GM12864 (cell line): Measurements from ENCODE around the gene CCNE1.
"Not testable (repeated sequence)": the region's sequence is repeated elsewhere in the genome, so short reads cannot be mapped to it uniquely, and the experiment has no call there.

Experiments
- DNase-seq: peaks from one replicate; pipeline ENCODE4 v3.0.0-alpha.2; 2011; ENCODE audit warnings: low read depth
- H3K4me3 ChIP-seq: 2 replicates; pipeline ENCODE4 v1.5.1; 2011; ENCODE audit warnings: mild to moderate bottlenecking, low read depth, low read length, control low read depth
- TF ChIP-seq, protein P1 (sequence below): IDR thresholded peaks from 2 replicates; pipeline ENCODE4 v1.5.1; 2011; ENCODE audit warnings: low read depth, mild to moderate bottlenecking, moderate library complexity, low read length, control low read depth, inconsistent platforms; ENCODE audit errors: missing control alignments

The CCNE1 gene

DNA sequence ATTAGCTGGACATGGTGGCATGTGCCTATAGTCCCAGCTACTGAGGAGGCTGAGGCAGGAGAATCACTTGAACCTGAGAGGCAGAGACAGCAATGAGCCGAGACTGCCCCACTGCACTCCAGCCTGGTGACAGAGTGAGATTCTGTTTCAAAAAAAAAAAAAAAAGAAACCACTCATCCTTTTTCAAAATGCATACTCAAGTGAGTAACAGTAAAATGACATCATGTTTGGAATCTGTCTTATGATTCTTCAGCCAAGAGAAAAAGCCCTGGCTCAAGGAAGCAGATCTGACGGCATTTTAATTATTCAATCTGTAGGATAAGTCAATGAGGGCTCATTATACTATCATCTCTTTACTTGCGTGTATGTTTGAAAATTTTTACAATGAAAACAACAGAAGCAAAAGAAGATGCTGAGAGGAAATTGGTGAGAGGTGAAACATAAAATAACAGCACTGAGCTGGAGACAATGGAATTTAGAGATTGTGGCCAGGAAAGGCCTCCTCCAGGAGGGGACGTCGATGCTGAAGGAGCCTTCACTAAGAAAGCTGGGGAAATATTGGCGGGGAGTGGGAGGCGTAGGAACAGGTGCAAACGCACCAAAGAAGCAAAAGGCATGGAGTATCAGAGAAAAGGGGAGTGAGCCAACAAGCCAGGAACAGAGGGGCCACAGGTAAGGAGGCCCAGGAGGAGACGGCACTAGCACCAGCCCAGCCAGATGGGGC, 12.9 kb upstream of the CCNE1 start:
- DNase-seq, result no peak
- TF ChIP-seq, protein P1, sequence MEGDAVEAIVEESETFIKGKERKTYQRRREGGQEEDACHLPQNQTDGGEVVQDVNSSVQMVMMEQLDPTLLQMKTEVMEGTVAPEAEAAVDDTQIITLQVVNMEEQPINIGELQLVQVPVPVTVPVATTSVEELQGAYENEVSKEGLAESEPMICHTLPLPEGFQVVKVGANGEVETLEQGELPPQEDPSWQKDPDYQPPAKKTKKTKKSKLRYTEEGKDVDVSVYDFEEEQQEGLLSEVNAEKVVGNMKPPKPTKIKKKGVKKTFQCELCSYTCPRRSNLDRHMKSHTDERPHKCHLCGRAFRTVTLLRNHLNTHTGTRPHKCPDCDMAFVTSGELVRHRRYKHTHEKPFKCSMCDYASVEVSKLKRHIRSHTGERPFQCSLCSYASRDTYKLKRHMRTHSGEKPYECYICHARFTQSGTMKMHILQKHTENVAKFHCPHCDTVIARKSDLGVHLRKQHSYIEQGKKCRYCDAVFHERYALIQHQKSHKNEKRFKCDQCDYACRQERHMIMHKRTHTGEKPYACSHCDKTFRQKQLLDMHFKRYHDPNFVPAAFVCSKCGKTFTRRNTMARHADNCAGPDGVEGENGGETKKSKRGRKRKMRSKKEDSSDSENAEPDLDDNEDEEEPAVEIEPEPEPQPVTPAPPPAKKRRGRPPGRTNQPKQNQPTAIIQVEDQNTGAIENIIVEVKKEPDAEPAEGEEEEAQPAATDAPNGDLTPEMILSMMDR, result no peak
- no peak overlapping the region for H3K4me3 ChIP-seq

GRCh38 chr19:29800100-29800825, 11.5 kb upstream of the CCNE1 start:
- no peak overlapping the region for H3K4me3 ChIP-seq
- TF ChIP-seq, protein P1, result no peak
- DNase-seq, result no peak

- not testable (repeated sequence) for H3K4me3 ChIP-seq, DNase-seq
Measured at GRCh38 chr19:29803951-29804350, 7.8 kb upstream of the CCNE1 start.

- peak; percentile 67 for DNase-seq
- TF ChIP-seq, protein P1, result no peak
Measured at GRCh38 chr19:29804493-29804892, 7.3 kb upstream of the CCNE1 start.

DNA sequence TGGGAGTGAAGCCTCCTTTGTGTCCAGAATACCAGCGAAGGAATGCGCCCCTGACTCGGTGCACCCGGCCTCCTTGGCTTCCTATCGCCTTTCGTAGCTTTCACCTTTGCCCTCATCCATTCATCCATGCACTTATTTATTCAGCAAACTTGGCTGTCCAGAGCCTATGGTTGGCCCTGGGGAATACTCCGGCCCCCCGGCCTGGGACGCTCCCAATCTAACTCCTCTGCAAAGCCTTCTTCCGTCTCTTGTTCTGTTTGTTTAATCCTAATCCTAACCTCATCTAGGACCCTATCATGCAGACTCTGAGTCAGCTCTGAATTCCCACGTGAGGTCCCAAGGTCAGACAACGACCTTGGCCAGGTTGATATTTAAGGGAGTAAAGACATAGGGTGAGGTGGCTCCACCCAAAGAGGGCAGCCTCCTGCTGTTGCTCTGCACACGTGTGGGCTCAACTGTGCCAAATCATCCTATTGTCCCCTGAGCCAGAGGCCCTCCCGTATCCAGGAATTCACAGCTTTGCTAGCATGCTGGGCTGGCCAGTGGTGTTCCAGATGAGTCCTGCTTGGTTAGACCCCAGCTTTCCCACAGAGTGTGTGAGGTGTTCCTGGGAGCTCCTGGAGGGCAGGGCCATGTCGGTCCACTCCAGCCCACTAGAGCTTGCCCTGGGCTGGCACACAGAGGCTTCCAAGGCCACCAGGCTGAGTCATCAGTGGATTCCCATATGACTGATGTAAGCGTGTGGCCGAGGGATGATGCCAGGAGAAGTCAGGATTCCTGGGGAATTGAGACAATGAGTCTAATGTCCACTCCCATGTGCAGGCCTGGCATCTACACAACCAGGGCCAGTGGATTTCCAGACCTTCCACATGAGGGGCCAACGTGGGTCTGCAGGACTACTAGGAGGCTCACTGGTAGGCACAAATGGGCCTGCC, 6.5 kb upstream of the CCNE1 start:
- no peak for DNase-seq
- no peak overlapping the region for H3K4me3 ChIP-seq
- TF ChIP-seq, protein P1, result no peak

More at GRCh38 chr19:29804493-29804892, 7.3 kb upstream of the CCNE1 start:
- H3K4me3 ChIP-seq, result no peak overlapping the region

DNA sequence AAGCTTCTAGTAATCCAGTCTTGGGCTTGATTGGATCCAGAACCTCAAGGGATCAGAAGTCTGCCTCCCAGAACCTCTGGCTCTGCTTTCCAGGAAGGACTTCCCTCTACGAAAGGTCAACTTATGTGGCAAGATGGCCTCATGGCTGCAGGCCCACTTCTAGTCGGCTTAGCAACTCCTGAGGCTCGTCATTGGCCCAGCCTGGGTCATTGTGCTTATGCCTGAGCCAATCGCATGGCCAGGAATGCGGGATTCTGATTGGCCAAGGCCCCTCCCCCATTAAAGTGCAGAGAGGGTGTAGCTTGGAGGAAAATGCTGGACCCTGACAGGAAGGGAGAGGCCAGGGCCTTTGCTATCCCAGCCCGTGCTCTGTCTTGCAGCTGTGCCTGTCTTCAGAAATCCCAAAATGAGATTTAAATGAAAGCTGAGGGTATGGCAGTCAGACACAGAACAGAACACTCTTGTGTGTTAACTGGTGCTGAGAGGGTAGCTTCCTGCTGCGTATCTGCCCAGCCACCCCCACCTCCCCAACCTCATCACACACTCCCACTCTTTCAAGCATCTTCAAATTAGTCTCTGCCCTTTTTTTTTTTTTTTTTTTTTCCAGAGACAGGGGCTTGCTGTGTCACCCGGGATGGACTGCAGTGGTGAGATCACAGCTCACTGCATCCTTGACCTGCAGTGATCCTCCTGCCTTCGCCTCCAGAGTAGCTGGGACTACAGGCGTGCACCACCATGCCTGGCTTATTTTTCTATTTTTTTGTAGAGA, 5.5 kb upstream of the CCNE1 start:
- TF ChIP-seq, protein P1, result no peak
- H3K4me3 ChIP-seq, result no peak overlapping the region
- DNase-seq, result no peak

DNA sequence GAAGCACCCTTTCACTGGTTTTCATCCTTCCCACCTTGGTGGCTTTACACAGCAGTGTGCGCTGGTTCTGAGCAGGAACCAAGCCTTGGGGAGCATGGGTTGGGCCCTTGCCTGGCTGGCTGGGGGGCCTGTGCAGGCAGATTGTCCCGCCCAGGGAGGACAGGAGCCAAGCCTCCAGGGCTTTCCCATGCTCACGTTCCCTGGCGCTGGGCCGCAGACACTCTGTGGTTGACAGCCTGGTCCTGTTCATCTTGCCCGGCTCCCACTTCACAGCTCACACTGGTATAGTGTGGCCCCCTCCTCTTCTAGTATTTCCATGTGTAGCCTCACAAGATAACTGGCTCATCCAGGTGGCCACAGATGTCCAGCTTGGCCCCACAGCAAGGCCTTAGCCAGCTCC, 4.6 kb upstream of the CCNE1 start:
- no peak for DNase-seq
- TF ChIP-seq, protein P1, result no peak
- H3K4me3 ChIP-seq, result no peak overlapping the region
